Stomach (tissue), 9 donors: ENCODE results near the gene GMDS. TPM values are rescaled to one million over a fixed set of nuclear protein-coding genes. Genes with fewer than 3 reads are reported as not detected.

Experiments used
- DNase-seq, 2 donors: peaks; one replicate each; pipeline versions ENCODE4 v3.0.0 to v3.0.0-alpha.2; 2013 to 2019
- H3K27ac ChIP-seq, 5 donors: fragments of 200-600 bp in 4 of 5; sonication (generic) in 4 of 5; one replicate each; pipeline ENCODE4 v1.5.1; 2013 to 2019; ENCODE audit warnings: mild to moderate bottlenecking in 1 of 5, moderate library complexity in 1 of 5
- H3K27me3 ChIP-seq, 3 donors: fragments of 200-600 bp; sonication (generic); one replicate each; pipeline ENCODE4 v1.5.1; 2017 to 2019; ENCODE audit warnings: mixed run types in 1 of 3
- H3K36me3 ChIP-seq, 4 donors: fragments of 200-600 bp; sonication (generic); 1 replicate in 3 of 4; 2 replicates in 1 of 4; pipeline ENCODE4 v1.5.1; 2016 to 2019
- H3K4me1 ChIP-seq, 4 donors: fragments of 200-600 bp; sonication (generic); one replicate each; pipeline ENCODE4 v1.5.1; 2016 to 2019
- H3K4me3 ChIP-seq, 4 donors: fragments of 200-600 bp; sonication (generic) in 3 of 4; one replicate each; pipeline ENCODE4 v1.5.1; 2016 to 2019; ENCODE audit warnings: mild to moderate bottlenecking in 1 of 4
- H3K9me3 ChIP-seq, 4 donors: fragments of 200-600 bp; sonication (generic); one replicate each; pipeline ENCODE4 v1.5.1; 2016 to 2019
- CTCF ChIP-seq, 7 experiments: fragments of 450-650 bp in 4 of 7; fragments of 200-600 bp in 3 of 7; sonication (generic) in 3 of 7; IDR thresholded peaks; one replicate each; pipeline ENCODE4 v1.5.1; 2016 to 2019; ENCODE audit warnings: antibody characterized with exemption in 7 of 7, control low read depth in 2 of 7, mild to moderate bottlenecking in 1 of 7
- EP300 ChIP-seq: sonication (generic); formaldehyde crosslinking; IDR thresholded peaks from one replicate; pipeline ENCODE4 v1.6.1; 2017; ENCODE audit warnings: antibody characterized with exemption
- POLR2A ChIP-seq, 4 donors: fragments of 450-650 bp; IDR thresholded peaks; one replicate each; pipeline ENCODE4 v1.6.1; 2016; ENCODE audit warnings: antibody characterized with exemption in 4 of 4, control low read depth in 2 of 4, mild to moderate bottlenecking in 1 of 4, moderate library complexity in 1 of 4
- POLR2AphosphoS5 ChIP-seq, 3 donors: sonication (generic); formaldehyde crosslinking; IDR thresholded peaks; one replicate each; pipeline ENCODE4 v1.6.1; 2016; ENCODE audit warnings: antibody characterized with exemption in 3 of 3
- WGBS, 5 donors: extraction: QIAGEN DNeasy Blood & Tissue Kit in 3 of 5; methylation state at CpG; one replicate each; pipeline versions ENCODE4 v1.1.5 to v1.1.7; 2013 to 2018; 5-methylcytosine and 5-hydroxymethylcytosine counted together
- intact Hi-C: fragments of 100-400 bp; cut with DNase I; formaldehyde crosslinking; loops from one replicate; pipeline ENCODE4 v1.15.1; 2023; ENCODE audit warnings: low total_unique reads
- polyA plus RNA-seq, 3 donors: library from polyadenylated mRNA; stranded (reverse); fragments of 200-250 nt; gene quantifications; one replicate each; pipeline ENCODE4 v1.2.3, GENCODE V29; 2013
- total RNA-seq, 5 donors: library from RNA; depleted of rRNA; stranded (reverse); fragments of >200 nt; gene quantifications; one replicate each; pipeline versions ENCODE4 v1.1.0 to v1.2.3, GENCODE V29; 2014 to 2016
- donor health status: healthy with polysubstance abuse.
- donor health status: Bipolar disorder and iron deficiency.
- donor health status: healthy.

Gene GMDS
- total and polyA plus RNA-seq, 8 donors = 83.7 to 262 (median 121) TPM

- H3K4me3 ChIP-seq = no peak overlapping the region
- H3K36me3 ChIP-seq = no peaks in the 10 kb centered on the region
- peaks cover 0 to 3% (median 0%) of the 10 kb centered on the region in 4 donors for H3K4me1 ChIP-seq
- TF ChIP-seq POLR2A (IDR thresholded peaks at IDR 0.05) (no peak), POLR2AphosphoS5 (IDR thresholded peaks at IDR 0.05) (no peak), EP300 (no peak), CTCF (IDR thresholded peaks at IDR 0.05) (no peak)
- intact Hi-C loops = no loop called here
- WGBS, 5 donors = 48 to 75% (median 58%) methylated on average over 7 of the region's 7 CpGs
- H3K27me3 ChIP-seq = no peaks in the 10 kb centered on the region
- DNase-seq = peak in 1 of 2 donors; percentile 40
- H3K9me3 ChIP-seq = no peaks in the 10 kb centered on the region
- H3K27ac ChIP-seq = no peak overlapping the region
These were observed 379.8 kb downstream of the GMDS start for GRCh38 chr6:1865585-1865984.

- 75 to 87% (median 80%) methylated on average over 3 of the region's 3 CpGs for WGBS, 5 donors
- H3K27me3 ChIP-seq = no peaks in the 10 kb centered on the region
- TF ChIP-seq EP300 (no peak), POLR2AphosphoS5 (IDR thresholded peaks at IDR 0.05) (no peak), CTCF (IDR thresholded peaks at IDR 0.05) (no peak), POLR2A (IDR thresholded peaks at IDR 0.05) (no peak)
These were observed 380.9 kb downstream of the GMDS start for GRCh38 chr6:1864496-1864895.

GRCh38 chr6:1862411-1862810 lies 383.0 kb downstream of the GMDS start:
- H3K4me3 ChIP-seq = no peak overlapping the region
- peaks cover 0 to 3% (median 0%) of the 10 kb centered on the region in 4 donors for H3K4me1 ChIP-seq
- 52 to 67% (median 56%) methylated on average over 2 of the region's 2 CpGs for WGBS, 5 donors
- DNase-seq = no peak
- TF ChIP-seq EP300 (no peak), CTCF (IDR thresholded peaks at IDR 0.05) (no peak), POLR2AphosphoS5 (IDR thresholded peaks at IDR 0.05) (no peak), POLR2A (IDR thresholded peaks at IDR 0.05) (no peak)
- no peaks in the 10 kb centered on the region for H3K36me3 ChIP-seq
- H3K27me3 ChIP-seq = no peaks in the 10 kb centered on the region
- no peaks in the 10 kb centered on the region for H3K9me3 ChIP-seq
- intact Hi-C loops = no loop called here
- no peak overlapping the region for H3K27ac ChIP-seq

More at GRCh38 chr6:1864496-1864895, 380.9 kb downstream of the GMDS start:
- intact Hi-C loops = no loop called here
- DNase-seq = no peak
- no peak overlapping the region for H3K4me3 ChIP-seq
- peaks cover 0 to 3% (median 0%) of the 10 kb centered on the region in 4 donors for H3K4me1 ChIP-seq
- H3K27ac ChIP-seq = no peak overlapping the region
- no peaks in the 10 kb centered on the region for H3K36me3 ChIP-seq
- no peaks in the 10 kb centered on the region for H3K9me3 ChIP-seq

GRCh38 chr6:1860756-1861348 lies 384.6 kb downstream of the GMDS start:
- TF ChIP-seq POLR2A (IDR thresholded peaks at IDR 0.05) = no peak
- no peak for TF ChIP-seq EP300
- TF ChIP-seq CTCF (IDR thresholded peaks at IDR 0.05) = no peak
- TF ChIP-seq POLR2AphosphoS5 (IDR thresholded peaks at IDR 0.05) = no peak
- 85 to 99% (median 97%) methylated on average over 4 of the region's 4 CpGs for WGBS, 5 donors

More at GRCh38 chr6:1860756-1861348, 384.6 kb downstream of the GMDS start:
- peaks cover 0 to 7% (median 0%) of the 10 kb centered on the region in 4 donors for H3K4me1 ChIP-seq
- no peak overlapping the region for H3K4me3 ChIP-seq
- no peak overlapping the region for H3K27ac ChIP-seq
- H3K9me3 ChIP-seq = no peaks in the 10 kb centered on the region
- no peaks in the 10 kb centered on the region for H3K27me3 ChIP-seq
- H3K36me3 ChIP-seq = no peaks in the 10 kb centered on the region
- intact Hi-C loops = no loop called here
- no peak for DNase-seq
